GM12878 (cell line): ENCODE results near the gene TEFM.

Experiments used
- MYC ChIP-seq: IDR thresholded peaks from 2 replicates; pipeline ENCODE4 v1.6.1; 2011; ENCODE audit warnings: mild to moderate bottlenecking, low read length, moderate library complexity, inconsistent platforms; ENCODE audit not compliant: insufficient read depth, insufficient replicate concordance, insufficient read length, severe bottlenecking
- POLR2A ChIP-seq: IDR thresholded peaks from 2 replicates; pipeline ENCODE4 v1.6.1; 2011; ENCODE audit warnings: low read depth, mild to moderate bottlenecking, low read length
- POLR2AphosphoS5 ChIP-seq: IDR thresholded peaks from 2 replicates; pipeline ENCODE4 v1.6.1; 2011; ENCODE audit warnings: mild to moderate bottlenecking, low read length, inconsistent platforms
- TCF12 ChIP-seq: IDR thresholded peaks from 2 replicates; pipeline ENCODE4 v1.6.1; 2011; ENCODE audit warnings: low read depth, mild to moderate bottlenecking, low read length
- YY1 ChIP-seq: IDR thresholded peaks from 2 replicates; pipeline ENCODE4 v1.6.1; 2011; ENCODE audit warnings: low read depth, mild to moderate bottlenecking, low read length
- ZNF24 ChIP-seq: fragments of 450-650 bp; IDR thresholded peaks from 2 replicates; pipeline ENCODE4 v1.6.1; 2017; ENCODE audit warnings: antibody characterized with exemption, mild to moderate bottlenecking
- TF ChIP-seq, protein P1 (sequence below), 3 experiments: IDR thresholded peaks in 2 of 3; conservative IDR thresholded peaks in 1 of 3; 2 replicates each; pipeline ENCODE4 v1.5.1; 2011; ENCODE audit warnings: low read depth in 3 of 3, low read length in 3 of 3, mild to moderate bottlenecking in 3 of 3, control low read depth in 2 of 3, moderate library complexity in 2 of 3, inconsistent platforms in 1 of 3, mixed read lengths in 1 of 3; ENCODE audit not compliant: control insufficient read depth in 2 of 3, insufficient read depth in 1 of 3; ENCODE audit errors: extremely low read depth in 1 of 3
- TF ChIP-seq, protein P2 (sequence below): IDR thresholded peaks from 2 replicates; pipeline ENCODE4 v1.6.1; 2011; ENCODE audit warnings: low read depth, mild to moderate bottlenecking, low read length, moderate library complexity, borderline replicate concordance; ENCODE audit errors: extremely low read depth
- TF ChIP-seq, protein P3 (sequence below): IDR thresholded peaks from 2 replicates; pipeline ENCODE4 v1.6.1; 2012; ENCODE audit warnings: low read depth, low read length, improper control_type of control experiment

DNA sequence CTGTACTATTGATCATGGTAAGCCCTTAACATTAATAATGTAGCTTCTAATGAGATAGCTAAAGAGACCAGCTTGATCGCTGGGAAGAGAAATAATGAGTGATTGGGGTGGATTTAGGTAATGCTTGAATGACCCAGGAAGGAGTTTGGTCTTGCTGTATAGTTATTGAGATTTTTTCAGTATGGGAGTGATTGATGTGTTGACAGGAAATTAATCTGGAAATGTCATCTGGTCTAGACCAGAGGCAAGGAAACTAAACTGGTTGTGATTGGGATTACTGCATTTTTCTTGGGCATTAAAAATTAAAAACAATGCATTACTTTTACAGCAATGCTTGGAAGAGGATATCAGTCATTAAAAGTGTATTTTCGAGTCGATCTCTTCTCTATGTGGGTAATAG lies 11.8 kb downstream of the TEFM start:
- TF ChIP-seq, protein P1, sequence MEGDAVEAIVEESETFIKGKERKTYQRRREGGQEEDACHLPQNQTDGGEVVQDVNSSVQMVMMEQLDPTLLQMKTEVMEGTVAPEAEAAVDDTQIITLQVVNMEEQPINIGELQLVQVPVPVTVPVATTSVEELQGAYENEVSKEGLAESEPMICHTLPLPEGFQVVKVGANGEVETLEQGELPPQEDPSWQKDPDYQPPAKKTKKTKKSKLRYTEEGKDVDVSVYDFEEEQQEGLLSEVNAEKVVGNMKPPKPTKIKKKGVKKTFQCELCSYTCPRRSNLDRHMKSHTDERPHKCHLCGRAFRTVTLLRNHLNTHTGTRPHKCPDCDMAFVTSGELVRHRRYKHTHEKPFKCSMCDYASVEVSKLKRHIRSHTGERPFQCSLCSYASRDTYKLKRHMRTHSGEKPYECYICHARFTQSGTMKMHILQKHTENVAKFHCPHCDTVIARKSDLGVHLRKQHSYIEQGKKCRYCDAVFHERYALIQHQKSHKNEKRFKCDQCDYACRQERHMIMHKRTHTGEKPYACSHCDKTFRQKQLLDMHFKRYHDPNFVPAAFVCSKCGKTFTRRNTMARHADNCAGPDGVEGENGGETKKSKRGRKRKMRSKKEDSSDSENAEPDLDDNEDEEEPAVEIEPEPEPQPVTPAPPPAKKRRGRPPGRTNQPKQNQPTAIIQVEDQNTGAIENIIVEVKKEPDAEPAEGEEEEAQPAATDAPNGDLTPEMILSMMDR (IDR thresholded peaks at IDR 0.05 in 2 of 3, conservative IDR thresholded peaks at IDR 0.05 in 1 of 3; ENCODE audit: control insufficient read depth in 2 of 3, extremely low read depth in 1 of 3, insufficient read depth in 1 of 3, low read depth in 3 of 3, low read length in 3 of 3): no peak
- TF ChIP-seq POLR2A (no peak), ZNF24 (no peak), YY1 (no peak), MYC (no peak), POLR2AphosphoS5 (no peak), TCF12 (no peak)
- TF ChIP-seq, protein P2, sequence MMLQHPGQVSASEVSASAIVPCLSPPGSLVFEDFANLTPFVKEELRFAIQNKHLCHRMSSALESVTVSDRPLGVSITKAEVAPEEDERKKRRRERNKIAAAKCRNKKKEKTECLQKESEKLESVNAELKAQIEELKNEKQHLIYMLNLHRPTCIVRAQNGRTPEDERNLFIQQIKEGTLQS: no peak
- TF ChIP-seq, protein P3, sequence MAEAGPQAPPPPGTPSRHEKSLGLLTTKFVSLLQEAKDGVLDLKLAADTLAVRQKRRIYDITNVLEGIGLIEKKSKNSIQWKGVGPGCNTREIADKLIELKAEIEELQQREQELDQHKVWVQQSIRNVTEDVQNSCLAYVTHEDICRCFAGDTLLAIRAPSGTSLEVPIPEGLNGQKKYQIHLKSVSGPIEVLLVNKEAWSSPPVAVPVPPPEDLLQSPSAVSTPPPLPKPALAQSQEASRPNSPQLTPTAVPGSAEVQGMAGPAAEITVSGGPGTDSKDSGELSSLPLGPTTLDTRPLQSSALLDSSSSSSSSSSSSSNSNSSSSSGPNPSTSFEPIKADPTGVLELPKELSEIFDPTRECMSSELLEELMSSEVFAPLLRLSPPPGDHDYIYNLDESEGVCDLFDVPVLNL: no peak
